Adrenal gland (tissue), 12 donors: Measurements from ENCODE around the gene PRKN. TPM values are rescaled to one million over a fixed set of nuclear protein-coding genes. Genes with fewer than 3 reads are reported as not detected.

Source experiments
- DNase-seq, 7 donors: peaks; one replicate each; pipeline ENCODE4 v3.0.0-alpha.2; 2019 to 2020
- H3K27ac ChIP-seq, 5 donors: fragments of 200-600 bp; sonication (generic) in 4 of 5; 1 replicate in 3 of 5; 2 replicates in 2 of 5; pipeline versions ENCODE4 v1.5.1 to v1.8.0; 2016 to 2020; ENCODE audit warnings: mild to moderate bottlenecking in 1 of 5
- H3K27me3 ChIP-seq: fragments of 200-600 bp; 2 replicates; pipeline ENCODE4 v1.8.0; 2021
- H3K36me3 ChIP-seq, 2 donors: fragments of 200-600 bp; replicated peaks in 1 of 2; 1 replicate in 1 of 2; 2 replicates in 1 of 2; pipeline versions ENCODE4 v1.5.1 to v1.8.0; 2018 to 2022
- H3K4me1 ChIP-seq, 2 donors: fragments of 200-600 bp; replicated peaks in 1 of 2; 1 replicate in 1 of 2; 2 replicates in 1 of 2; pipeline versions ENCODE4 v1.5.1 to v1.8.0; 2018 to 2021
- H3K4me3 ChIP-seq, 4 donors: fragments of 200-600 bp; sonication (generic) in 3 of 4; one replicate each; pipeline ENCODE4 v1.5.1; 2016 to 2018
- H3K9me3 ChIP-seq, 3 donors: fragments of 200-600 bp; sonication (generic) in 1 of 3; replicated peaks in 1 of 3; 1 replicate in 2 of 3; 2 replicates in 1 of 3; pipeline versions ENCODE4 v1.5.1 to v1.8.0; 2016 to 2021
- POLR2A ChIP-seq, 2 donors: fragments of 450-650 bp; IDR thresholded peaks; one replicate each; pipeline ENCODE4 v1.6.1; 2017; ENCODE audit warnings: antibody characterized with exemption in 2 of 2, mild to moderate bottlenecking in 2 of 2, moderate library complexity in 1 of 2
- WGBS, 4 donors: extraction: QIAGEN DNeasy Blood & Tissue Kit in 2 of 4; methylation state at CpG; one replicate each; pipeline versions ENCODE4 v1.1.5 to v1.1.7; 2013 to 2017; 5-methylcytosine and 5-hydroxymethylcytosine counted together
- intact Hi-C, 2 donors: fragments of 100-400 bp; cut with DNase I; formaldehyde crosslinking; loops; one replicate each; pipeline versions ENCODE4 v1.14.1 to v1.15.0; 2022 to 2023
- polyA plus RNA-seq, 3 donors: library from polyadenylated mRNA; stranded (reverse); fragments of 200-250 nt in 2 of 3; fragments of 350-450 nt in 1 of 3; fragmentation: Illumina TruSeq in 1 of 3; extraction: RNeasy Lipid Tissue Mini Kit (QIAGEN cat#74804) in 1 of 3; gene quantifications; one replicate each; pipeline ENCODE4 v1.2.3, GENCODE V29; 2013 to 2014
- total RNA-seq, 9 donors: library from RNA; depleted of rRNA in 4 of 9; stranded (reverse); fragments of >200 nt in 4 of 9; fragments of 120-200 nt in 1 of 9; fragmentation: NEBNext Ultra II Directional in 1 of 9; extraction: Animal tissue kit (Norgen Biotek cat#: 25700) in 1 of 9; gene quantifications; one replicate each; pipeline versions ENCODE4 v1.1.0 to v1.2.4, GENCODE V29; 2013 to 2023
- TF ChIP-seq, protein P1 (sequence below), 6 experiments: fragments of 450-650 bp in 4 of 6; fragments of 200-600 bp in 2 of 6; sonication (generic) in 1 of 6; IDR thresholded peaks; 1 replicate in 5 of 6; 2 replicates in 1 of 6; pipeline versions ENCODE4 v1.5.1 to v1.8.0; 2016 to 2021; ENCODE audit warnings: antibody characterized with exemption in 6 of 6, mild to moderate bottlenecking in 2 of 6, moderate library complexity in 1 of 6
- donor health status: healthy with polysubstance abuse.
- donor health status: Bipolar disorder and iron deficiency.
- donor health status: DM: yes; HTN: yes; CAD: no.
- donor health status: DM: no; HTN: no; CAD: no.
- donor health status: DM: no; HTN: no; CAD: no.
- donor health status: DM: yes; HTN: yes; CAD: no.

The PRKN gene
- total and polyA plus RNA-seq, 12 donors, result 1.9 to 159 (median 13.3) TPM

DNA sequence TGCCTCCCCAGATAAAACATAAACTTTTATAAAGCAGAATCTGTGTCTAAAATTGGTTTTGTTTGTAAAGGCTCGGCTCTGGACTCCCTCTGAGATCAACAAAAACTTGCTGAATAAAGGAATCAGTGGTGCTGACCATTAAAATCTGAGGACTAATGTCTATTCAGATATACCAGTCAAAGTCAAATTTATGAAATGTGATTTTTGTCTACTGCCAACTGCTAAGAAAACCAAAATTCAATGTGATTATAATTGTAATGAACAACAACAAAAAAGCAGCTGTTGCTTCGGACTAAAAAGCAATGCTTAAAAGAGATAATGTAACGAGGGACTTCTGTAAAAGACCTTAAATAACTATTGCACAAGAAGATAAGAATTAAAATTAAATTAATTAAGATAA is 26.6 kb downstream of the PRKN start:
- H3K27me3 ChIP-seq, result no peaks in the 10 kb centered on the region
- no peak overlapping the region for H3K27ac ChIP-seq
- peaks cover 6 to 7% of the 10 kb centered on the region in 2 donors for H3K4me1 ChIP-seq
- WGBS, 4 donors, result 83 to 91% (median 86%) methylated on average over 3 of the region's 3 CpGs
- peaks cover 0 to 5% (median 0%) of the 10 kb centered on the region in 3 donors for H3K9me3 ChIP-seq
- no peaks in the 10 kb centered on the region for H3K36me3 ChIP-seq
- no peak overlapping the region for H3K4me3 ChIP-seq
- no peak for DNase-seq
- intact Hi-C loops, result no loop called here
- TF ChIP-seq POLR2A (IDR thresholded peaks at IDR 0.05), result no peak
- TF ChIP-seq, protein P1, sequence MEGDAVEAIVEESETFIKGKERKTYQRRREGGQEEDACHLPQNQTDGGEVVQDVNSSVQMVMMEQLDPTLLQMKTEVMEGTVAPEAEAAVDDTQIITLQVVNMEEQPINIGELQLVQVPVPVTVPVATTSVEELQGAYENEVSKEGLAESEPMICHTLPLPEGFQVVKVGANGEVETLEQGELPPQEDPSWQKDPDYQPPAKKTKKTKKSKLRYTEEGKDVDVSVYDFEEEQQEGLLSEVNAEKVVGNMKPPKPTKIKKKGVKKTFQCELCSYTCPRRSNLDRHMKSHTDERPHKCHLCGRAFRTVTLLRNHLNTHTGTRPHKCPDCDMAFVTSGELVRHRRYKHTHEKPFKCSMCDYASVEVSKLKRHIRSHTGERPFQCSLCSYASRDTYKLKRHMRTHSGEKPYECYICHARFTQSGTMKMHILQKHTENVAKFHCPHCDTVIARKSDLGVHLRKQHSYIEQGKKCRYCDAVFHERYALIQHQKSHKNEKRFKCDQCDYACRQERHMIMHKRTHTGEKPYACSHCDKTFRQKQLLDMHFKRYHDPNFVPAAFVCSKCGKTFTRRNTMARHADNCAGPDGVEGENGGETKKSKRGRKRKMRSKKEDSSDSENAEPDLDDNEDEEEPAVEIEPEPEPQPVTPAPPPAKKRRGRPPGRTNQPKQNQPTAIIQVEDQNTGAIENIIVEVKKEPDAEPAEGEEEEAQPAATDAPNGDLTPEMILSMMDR (IDR thresholded peaks at IDR 0.05), result no peak

DNA sequence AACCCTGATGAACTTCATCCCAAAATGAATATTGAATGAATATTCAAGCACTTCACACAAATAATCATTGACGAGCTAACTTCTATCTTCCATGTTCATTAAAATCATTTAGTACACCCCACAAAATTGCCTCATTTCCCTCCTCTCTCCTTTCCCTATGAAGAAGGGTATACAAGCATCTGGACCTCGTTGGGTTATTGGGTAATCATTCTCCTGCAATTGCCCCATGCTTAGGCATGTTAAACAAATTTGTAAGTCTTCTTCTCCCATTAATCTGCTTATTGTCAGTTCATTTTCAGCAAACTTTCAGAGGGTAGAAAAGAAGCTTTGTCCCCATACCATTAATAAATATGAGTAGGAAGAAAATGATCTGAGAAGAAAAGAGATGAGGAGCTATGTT is 27.6 kb downstream of the PRKN start:
- peaks cover 0 to 5% (median 0%) of the 10 kb centered on the region in 3 donors for H3K9me3 ChIP-seq
- WGBS, 4 donors, result 73 to 91% (median 82%) methylated on average over 2 of the region's 2 CpGs
- TF ChIP-seq POLR2A (IDR thresholded peaks at IDR 0.05), result no peak
- TF ChIP-seq, protein P1 (IDR thresholded peaks at IDR 0.05), result no peak
- H3K27ac ChIP-seq, result no peak overlapping the region
- no peak overlapping the region for H3K4me3 ChIP-seq
- H3K27me3 ChIP-seq, result no peaks in the 10 kb centered on the region
- no peak for DNase-seq
- H3K36me3 ChIP-seq, result no peaks in the 10 kb centered on the region
- intact Hi-C loops, result no loop called here
- no peaks in the 10 kb centered on the region for H3K4me1 ChIP-seq

GRCh38 chr6:162698440-162698839 is 29.1 kb downstream of the PRKN start:
- no peak for DNase-seq
- Histone ChIP-seq H3K4me3 (no peak overlapping the region), H3K27ac (no peak overlapping the region), H3K27me3 (no peaks in the 10 kb centered on the region), H3K36me3 (no peaks in the 10 kb centered on the region), H3K4me1 (no peaks in the 10 kb centered on the region), H3K9me3 (peaks cover 0 to 5% (median 0%) of the 10 kb centered on the region in 3 donors)
- intact Hi-C loops, result no loop called here
- TF ChIP-seq, protein P1 (IDR thresholded peaks at IDR 0.05), result no peak
- TF ChIP-seq POLR2A (IDR thresholded peaks at IDR 0.05), result no peak

DNA sequence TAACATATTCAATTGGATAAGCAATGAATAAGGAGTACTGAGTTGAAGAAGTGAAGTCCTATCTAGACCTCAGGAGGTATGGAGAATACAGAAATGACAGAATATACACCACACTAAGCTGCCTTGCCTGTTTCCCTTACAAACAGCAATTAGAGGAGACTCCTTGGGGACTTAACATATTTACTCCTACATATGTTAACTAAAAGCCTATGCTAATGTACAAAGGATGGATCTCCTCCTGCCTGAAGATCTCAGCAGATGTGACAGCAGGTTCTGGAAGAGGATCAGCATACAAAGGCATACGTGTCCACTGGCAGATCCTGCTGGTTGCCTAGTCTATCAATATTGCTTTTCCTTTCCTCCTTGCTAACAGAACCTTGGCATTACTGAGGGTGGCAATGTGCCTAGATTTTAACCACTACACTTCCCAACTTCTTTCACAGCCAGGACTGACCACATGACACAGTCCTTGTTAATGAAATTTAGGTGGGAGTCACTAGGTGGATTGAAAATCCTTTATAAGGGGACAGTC is 29.6 kb downstream of the PRKN start:
- Histone ChIP-seq H3K4me1 (no peaks in the 10 kb centered on the region), H3K4me3 (no peak overlapping the region), H3K36me3 (no peaks in the 10 kb centered on the region), H3K27ac (no peak overlapping the region), H3K27me3 (no peaks in the 10 kb centered on the region), H3K9me3 (peaks cover 0 to 5% (median 0%) of the 10 kb centered on the region in 3 donors)
- intact Hi-C loops, result no loop called here
- TF ChIP-seq, protein P1 (IDR thresholded peaks at IDR 0.05), result no peak
- no peak for TF ChIP-seq POLR2A (IDR thresholded peaks at IDR 0.05)
- no peak for DNase-seq
- WGBS, 4 donors, result 65 to 91% (median 76%) methylated on average over 1 of the region's 1 CpG
